ENCODE results near the gene NR5A1. TPM values are rescaled to one million over a fixed set of nuclear protein-coding genes. Genes with fewer than 3 reads are reported as not detected.

Gene NR5A1
- total and polyA plus RNA-seq, 2 donors: not detected

DNA sequence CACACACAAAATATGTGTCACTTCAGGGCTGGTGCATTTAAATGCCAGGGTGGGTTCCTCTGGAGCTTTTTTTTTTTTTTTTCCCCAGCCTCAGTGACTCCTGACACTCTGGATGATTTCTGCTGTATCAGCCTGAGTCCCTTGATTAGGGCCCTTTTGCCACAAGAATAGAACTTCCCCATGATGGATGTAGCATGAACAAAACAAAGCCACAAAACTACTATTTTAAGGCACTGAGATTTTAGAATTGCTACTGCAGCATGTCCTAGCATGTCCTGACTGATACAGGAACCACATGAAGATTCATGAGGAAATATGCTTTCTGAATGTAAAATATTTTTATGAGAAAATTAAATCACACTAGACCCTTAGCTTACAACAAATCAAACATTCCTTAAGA is 70.9 kb downstream of the NR5A1 start:
- Histone ChIP-seq H3K4me1 (ENCODE audit: insufficient read depth) (no peaks in the 10 kb centered on the region), H3K27ac (ENCODE audit: low read depth) (no peak overlapping the region), H3K36me3 (ENCODE audit: insufficient read depth) (no peaks in the 10 kb centered on the region), H3K4me3 (ENCODE audit: low read depth, low read length) (no peak overlapping the region)
- no peak for DNase-seq (ENCODE audit: extremely low spot score)

Other genes with a start within 250 kb of the NR5A1 start
- gene NEK6, start 249.4 kb downstream of the NR5A1 start, total RNA-seq: 28.1 TPM
- 38.3 TPM for gene NEK6, start 249.4 kb downstream of the NR5A1 start, polyA plus RNA-seq
- gene PSMB7, start 92.0 kb downstream of the NR5A1 start, total RNA-seq: 110 TPM
- gene PSMB7, start 92.0 kb downstream of the NR5A1 start, polyA plus RNA-seq: 152 TPM
- not detected for gene ADGRD2, start 56.9 kb downstream of the NR5A1 start, total RNA-seq
- not detected for gene ADGRD2, start 56.9 kb downstream of the NR5A1 start, polyA plus RNA-seq

All from urinary bladder (tissue), 4 donors.